Transverse colon (tissue), 4 donors: ENCODE measurements around the gene OXGR1.

Experiments
- EP300 ChIP-seq: sonication (generic); formaldehyde crosslinking; IDR thresholded peaks from one replicate; pipeline ENCODE4 v1.6.1; 2017; ENCODE audit warnings: antibody characterized with exemption, low read depth
- POLR2A ChIP-seq: fragments of 450-650 bp; IDR thresholded peaks from one replicate; pipeline ENCODE4 v1.6.1; 2016; ENCODE audit warnings: antibody characterized with exemption, mild to moderate bottlenecking, moderate library complexity
- POLR2AphosphoS5 ChIP-seq, 3 donors: sonication (generic); formaldehyde crosslinking; IDR thresholded peaks; one replicate each; pipeline ENCODE4 v1.6.1; 2016; ENCODE audit warnings: antibody characterized with exemption in 3 of 3
- TF ChIP-seq, protein P1 (sequence below), 5 experiments: fragments of 200-600 bp in 3 of 5; fragments of 450-650 bp in 2 of 5; sonication (generic) in 3 of 5; IDR thresholded peaks; 1 replicate in 2 of 5; 2 replicates in 3 of 5; pipeline ENCODE4 v1.5.1; 2016 to 2017; ENCODE audit warnings: antibody characterized with exemption in 5 of 5, inconsistent platforms in 3 of 5, mild to moderate bottlenecking in 2 of 5, moderate library complexity in 1 of 5

DNA sequence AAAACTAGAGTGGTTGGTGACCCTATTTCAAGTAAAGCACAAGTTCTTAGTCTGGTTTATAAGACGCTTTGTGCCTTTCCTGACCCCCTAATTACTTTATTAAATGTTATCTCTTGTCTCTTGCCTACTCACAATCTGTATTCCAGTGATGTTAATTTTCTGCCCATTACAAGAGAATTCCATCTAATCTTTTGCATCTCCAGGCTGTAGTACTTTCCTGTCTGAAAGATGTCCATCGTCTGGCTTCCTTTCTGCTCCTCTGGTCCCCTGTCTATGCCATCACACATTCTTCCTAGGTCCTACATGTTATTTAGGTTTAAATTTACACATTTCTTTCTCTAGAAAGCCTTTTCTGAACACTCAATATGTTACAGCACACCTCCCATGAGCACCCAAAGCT lies 25.9 kb upstream of the OXGR1 start:
- TF ChIP-seq, protein P1, sequence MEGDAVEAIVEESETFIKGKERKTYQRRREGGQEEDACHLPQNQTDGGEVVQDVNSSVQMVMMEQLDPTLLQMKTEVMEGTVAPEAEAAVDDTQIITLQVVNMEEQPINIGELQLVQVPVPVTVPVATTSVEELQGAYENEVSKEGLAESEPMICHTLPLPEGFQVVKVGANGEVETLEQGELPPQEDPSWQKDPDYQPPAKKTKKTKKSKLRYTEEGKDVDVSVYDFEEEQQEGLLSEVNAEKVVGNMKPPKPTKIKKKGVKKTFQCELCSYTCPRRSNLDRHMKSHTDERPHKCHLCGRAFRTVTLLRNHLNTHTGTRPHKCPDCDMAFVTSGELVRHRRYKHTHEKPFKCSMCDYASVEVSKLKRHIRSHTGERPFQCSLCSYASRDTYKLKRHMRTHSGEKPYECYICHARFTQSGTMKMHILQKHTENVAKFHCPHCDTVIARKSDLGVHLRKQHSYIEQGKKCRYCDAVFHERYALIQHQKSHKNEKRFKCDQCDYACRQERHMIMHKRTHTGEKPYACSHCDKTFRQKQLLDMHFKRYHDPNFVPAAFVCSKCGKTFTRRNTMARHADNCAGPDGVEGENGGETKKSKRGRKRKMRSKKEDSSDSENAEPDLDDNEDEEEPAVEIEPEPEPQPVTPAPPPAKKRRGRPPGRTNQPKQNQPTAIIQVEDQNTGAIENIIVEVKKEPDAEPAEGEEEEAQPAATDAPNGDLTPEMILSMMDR (IDR thresholded peaks at IDR 0.05), result no peak
- TF ChIP-seq POLR2A (no peak), POLR2AphosphoS5 (IDR thresholded peaks at IDR 0.05) (no peak), EP300 (no peak)
